Endothelial cell of umbilical vein (primary cell): ENCODE data around the gene ANKS1B.

Experiments
- EZH2 ChIP-seq: IDR thresholded peaks from 2 replicates; pipeline ENCODE4 v1.6.1; 2012; ENCODE audit warnings: borderline replicate concordance, low read depth, mild to moderate bottlenecking, moderate library complexity, low read length, inconsistent platforms; ENCODE audit not compliant: severe bottlenecking
- FOS ChIP-seq: IDR thresholded peaks from 2 replicates; pipeline ENCODE4 v1.6.1; 2011; ENCODE audit warnings: mild to moderate bottlenecking, low read length, moderate library complexity, borderline replicate concordance; ENCODE audit not compliant: insufficient read depth
- GATA2 ChIP-seq: IDR thresholded peaks from 2 replicates; pipeline ENCODE4 v1.7.0; 2011; ENCODE audit warnings: low read depth, mild to moderate bottlenecking, moderate library complexity, mixed read lengths, low read length; ENCODE audit not compliant: insufficient read length, insufficient read depth
- JUN ChIP-seq: IDR thresholded peaks from 2 replicates; pipeline ENCODE4 v1.6.1; 2011; ENCODE audit warnings: borderline replicate concordance, low read depth; ENCODE audit not compliant: insufficient read length, insufficient read depth
- MAX ChIP-seq: IDR thresholded peaks from 2 replicates; pipeline ENCODE4 v1.6.1; 2011; ENCODE audit not compliant: insufficient read depth, insufficient read length
- MYC ChIP-seq: IDR thresholded peaks from one replicate; pipeline ENCODE4 v1.6.1; 2011; ENCODE audit warnings: mild to moderate bottlenecking, low read depth, low read length
- POLR2A ChIP-seq: IDR thresholded peaks from 2 replicates; pipeline ENCODE4 v1.6.1; 2012; ENCODE audit warnings: low read depth, mild to moderate bottlenecking, control low read depth, low read length
- POLR2AphosphoS5 ChIP-seq: IDR thresholded peaks from 2 replicates; pipeline ENCODE4 v1.6.1; 2012; ENCODE audit warnings: low read depth, mild to moderate bottlenecking, control low read depth, low read length, moderate library complexity; ENCODE audit not compliant: insufficient read depth
- TF ChIP-seq, protein P1 (sequence below), 2 donors: IDR thresholded peaks; 1 replicate in 1 of 2; 2 replicates in 1 of 2; pipeline ENCODE4 v1.5.1; 2011; ENCODE audit warnings: low read length in 2 of 2, mild to moderate bottlenecking in 2 of 2, moderate library complexity in 2 of 2, control low read depth in 1 of 2, inconsistent platforms in 1 of 2, low read depth in 1 of 2; ENCODE audit not compliant: insufficient read depth in 1 of 2; ENCODE audit errors: extremely low read depth in 1 of 2

DNA sequence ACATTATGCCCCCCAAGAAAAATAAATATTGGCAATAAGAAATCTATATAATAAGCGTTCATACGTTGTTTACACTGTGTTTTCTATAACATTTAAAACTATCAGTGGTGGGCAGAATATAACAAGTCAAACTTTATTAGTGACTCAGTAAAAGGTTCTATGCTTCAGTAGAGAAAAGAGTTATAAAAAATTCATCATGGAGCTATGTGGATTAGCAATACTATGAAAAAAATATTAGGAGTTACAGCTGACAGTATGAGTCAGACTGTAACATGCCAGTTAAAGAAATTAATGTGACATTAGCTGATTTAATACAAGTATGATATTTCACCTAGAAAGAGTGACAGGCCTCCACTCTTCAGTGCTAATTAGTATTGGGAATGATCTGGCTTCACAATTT is 462.3 kb downstream of the ANKS1B start:
- TF ChIP-seq, protein P1, sequence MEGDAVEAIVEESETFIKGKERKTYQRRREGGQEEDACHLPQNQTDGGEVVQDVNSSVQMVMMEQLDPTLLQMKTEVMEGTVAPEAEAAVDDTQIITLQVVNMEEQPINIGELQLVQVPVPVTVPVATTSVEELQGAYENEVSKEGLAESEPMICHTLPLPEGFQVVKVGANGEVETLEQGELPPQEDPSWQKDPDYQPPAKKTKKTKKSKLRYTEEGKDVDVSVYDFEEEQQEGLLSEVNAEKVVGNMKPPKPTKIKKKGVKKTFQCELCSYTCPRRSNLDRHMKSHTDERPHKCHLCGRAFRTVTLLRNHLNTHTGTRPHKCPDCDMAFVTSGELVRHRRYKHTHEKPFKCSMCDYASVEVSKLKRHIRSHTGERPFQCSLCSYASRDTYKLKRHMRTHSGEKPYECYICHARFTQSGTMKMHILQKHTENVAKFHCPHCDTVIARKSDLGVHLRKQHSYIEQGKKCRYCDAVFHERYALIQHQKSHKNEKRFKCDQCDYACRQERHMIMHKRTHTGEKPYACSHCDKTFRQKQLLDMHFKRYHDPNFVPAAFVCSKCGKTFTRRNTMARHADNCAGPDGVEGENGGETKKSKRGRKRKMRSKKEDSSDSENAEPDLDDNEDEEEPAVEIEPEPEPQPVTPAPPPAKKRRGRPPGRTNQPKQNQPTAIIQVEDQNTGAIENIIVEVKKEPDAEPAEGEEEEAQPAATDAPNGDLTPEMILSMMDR (IDR thresholded peaks at IDR 0.05; ENCODE audit: extremely low read depth in 1 of 2, insufficient read depth in 1 of 2, low read depth in 1 of 2, low read length in 2 of 2), result no peak
- TF ChIP-seq POLR2A (no peak), MYC (no peak), MAX (no peak), JUN (no peak), EZH2 (no peak), POLR2AphosphoS5 (no peak), GATA2 (no peak), FOS (no peak)
